Activated T-helper 1 cell treated with anti-CD3 and anti-CD28 coated beads, Interleukin-12 subunit alpha, Interleukin-12 subunit beta, Interleukin-2, Interleukin-4 antibody, amounts not matched to agents 30 ng/mL and 10 ng/mL and 1 ng/mL, durations not matched to agents 14 hours and 24 hours and 36 hours (primary cell): ENCODE data around the gene MED15. TPM values are rescaled to one million over a fixed set of nuclear protein-coding genes. Genes with fewer than 3 reads are reported as not detected.

ENCODE experiments used
- DNase-seq: peaks from one replicate; pipeline ENCODE4 v3.0.0; 2021; ENCODE audit warnings: low spot score
- H3K27ac Mint-ChIP-seq: one replicate; pipeline ENCODE4 v1.8.0; 2021; ENCODE audit warnings: mild to moderate bottlenecking, mixed read lengths
- H3K27me3 Mint-ChIP-seq: one replicate; pipeline ENCODE4 v1.8.0; 2022; ENCODE audit warnings: mild to moderate bottlenecking, moderate library complexity, mixed read lengths; ENCODE audit not compliant: insufficient read depth
- H3K36me3 Mint-ChIP-seq: one replicate; pipeline ENCODE4 v1.8.0; 2021; ENCODE audit warnings: low read depth, mixed read lengths
- H3K4me1 Mint-ChIP-seq: one replicate; pipeline ENCODE4 v1.8.0; 2021; ENCODE audit warnings: low read depth, mixed read lengths
- H3K4me3 Mint-ChIP-seq: one replicate; pipeline ENCODE4 v1.8.0; 2021; ENCODE audit warnings: mild to moderate bottlenecking, moderate library complexity, mixed read lengths
- H3K9me3 Mint-ChIP-seq: one replicate; pipeline ENCODE4 v1.8.0; 2021; ENCODE audit warnings: mixed read lengths
- intact Hi-C: fragments of 100-400 bp; cut with micrococcal nuclease; formaldehyde crosslinking; loops from one replicate; pipeline ENCODE4 v1.15.1; 2024
- total RNA-seq: library from RNA; stranded (reverse); gene quantifications from 2 replicates; pipeline ENCODE4 v1.2.3, GENCODE V29; 2022

Gene MED15
- total RNA-seq, 1 donor from 2014 or later, result 110 TPM

DNA sequence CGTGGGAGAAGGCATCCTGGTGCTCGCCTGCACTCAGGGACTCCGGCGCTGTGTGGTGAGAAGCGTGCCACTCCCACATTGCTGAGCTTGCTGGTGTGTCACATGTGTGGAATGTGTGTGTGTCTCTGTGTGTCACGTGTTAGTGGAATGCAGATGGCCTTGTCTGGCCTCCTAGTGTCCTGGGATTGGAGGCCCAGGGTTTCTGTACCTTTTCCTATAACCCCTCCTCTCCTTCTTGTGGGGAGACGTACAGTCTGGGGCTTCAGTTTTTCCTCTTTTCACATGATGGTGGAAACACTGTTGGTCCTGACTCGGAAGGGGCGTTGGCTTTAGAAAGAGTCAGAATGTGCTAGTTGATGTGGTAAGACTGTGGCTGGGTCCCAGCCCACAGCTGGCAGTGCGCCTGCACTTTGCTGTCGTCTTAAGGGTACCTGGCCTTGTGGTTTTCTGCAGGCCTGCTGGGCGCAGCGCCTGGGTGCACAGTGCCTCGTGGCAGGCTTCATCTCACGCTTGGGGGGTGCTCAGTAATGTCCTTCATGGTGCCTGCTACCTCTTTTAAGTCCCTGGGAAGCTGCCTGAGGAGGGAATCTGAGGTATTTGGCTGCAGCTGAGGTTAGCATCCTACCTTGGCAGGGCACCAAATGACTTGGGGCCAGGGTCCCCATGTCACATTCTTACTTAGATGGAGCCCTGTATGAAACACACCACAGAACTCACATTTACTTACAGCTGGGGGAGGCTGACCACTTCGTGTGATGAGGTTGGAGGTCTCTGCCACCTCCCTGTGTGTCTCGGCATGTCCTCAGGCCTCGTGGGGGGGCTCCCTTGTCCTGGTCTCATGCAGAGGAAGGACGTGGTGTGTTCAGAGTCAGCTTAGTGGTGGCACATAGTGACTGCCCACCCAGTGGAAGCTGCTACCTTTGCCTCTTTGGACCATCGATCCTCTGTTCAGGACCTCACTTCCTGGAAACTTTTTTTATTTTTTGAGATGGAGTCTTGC, 61.9 kb downstream of the MED15 start:
- intact Hi-C loops, result loop anchor here (2.0 to 10.0 kb wide), 3 partner anchors 19 to 285 kb away; partner anchors contain the start of genes PI4KA and SNAP29
- H3K27me3 Mint-ChIP-seq, result no peaks in the 10 kb centered on the region
- H3K4me1 Mint-ChIP-seq, result peaks cover 64% of the 10 kb centered on the region
- H3K4me3 Mint-ChIP-seq, result peak overlapping the region; percentile 53
- H3K9me3 Mint-ChIP-seq, result no peaks in the 10 kb centered on the region
- peak overlapping the region; percentile 69 for H3K27ac Mint-ChIP-seq
- peaks cover 61% of the 10 kb centered on the region for H3K36me3 Mint-ChIP-seq
- DNase-seq, result peak; percentile 76

DNA sequence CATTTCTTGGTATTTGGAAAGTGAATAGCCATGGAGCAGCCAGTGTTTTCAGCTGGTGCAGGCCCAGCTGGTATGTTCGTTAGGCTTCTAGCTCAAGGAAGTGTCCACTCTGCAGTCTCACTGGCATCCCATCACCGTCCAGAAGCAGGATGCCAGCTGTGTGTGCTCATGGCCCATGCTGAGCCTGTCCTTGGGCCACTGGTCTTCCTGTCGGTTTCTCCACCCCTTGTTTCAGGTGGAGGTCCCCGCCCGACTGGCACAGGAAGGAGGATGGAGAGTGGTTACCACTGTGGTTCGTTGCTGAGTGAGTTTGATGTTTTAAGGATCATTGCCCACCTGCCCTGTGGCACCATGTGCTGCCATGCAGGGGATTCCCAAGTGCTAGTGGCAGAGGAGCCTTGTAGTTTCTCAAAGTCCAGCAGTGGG, 63.7 kb downstream of the MED15 start:
- DNase-seq, result no peak
- peaks cover 52% of the 10 kb centered on the region for H3K4me1 Mint-ChIP-seq
- H3K9me3 Mint-ChIP-seq, result no peaks in the 10 kb centered on the region
- intact Hi-C loops, result loop anchor here (2.0 kb wide), 1 partner anchor 152 kb away; no protein-coding TSS in a partner anchor
- H3K4me3 Mint-ChIP-seq, result no peak overlapping the region
- H3K36me3 Mint-ChIP-seq, result peaks cover 55% of the 10 kb centered on the region
- H3K27me3 Mint-ChIP-seq, result no peaks in the 10 kb centered on the region
- H3K27ac Mint-ChIP-seq, result no peak overlapping the region

DNA sequence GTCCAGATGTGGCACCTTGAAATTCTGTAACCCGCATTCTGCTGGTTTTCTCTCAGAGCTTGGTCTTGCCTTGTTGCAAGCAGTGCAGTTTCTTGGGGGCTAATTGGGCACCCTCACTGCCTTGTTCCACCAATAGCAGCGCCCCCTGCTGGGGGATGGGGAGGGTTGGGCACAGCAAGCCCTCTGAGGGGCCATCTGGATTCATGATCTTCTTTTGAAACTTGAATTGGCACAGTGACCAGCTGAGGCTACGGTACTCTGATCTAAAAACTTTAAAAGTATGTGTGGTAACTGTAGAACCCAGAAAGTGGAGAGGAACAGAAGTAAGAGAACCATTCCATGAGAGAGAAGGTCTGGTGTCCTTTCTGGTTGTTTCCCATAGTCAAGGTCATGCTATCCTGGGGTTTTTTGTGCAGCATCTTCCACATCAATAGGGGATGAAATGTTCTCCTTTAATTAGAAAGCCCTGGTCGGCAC, 64.2 kb downstream of the MED15 start:
- intact Hi-C loops, result loop anchor here (2.0 kb wide), 1 partner anchor 153 kb away; no protein-coding TSS in a partner anchor
- Mint-ChIP-seq H3K4me3 (no peak overlapping the region), H3K27ac (no peak overlapping the region), H3K9me3 (no peaks in the 10 kb centered on the region), H3K27me3 (no peaks in the 10 kb centered on the region), H3K36me3 (peaks cover 50% of the 10 kb centered on the region), H3K4me1 (peaks cover 51% of the 10 kb centered on the region)
- DNase-seq, result no peak

DNA sequence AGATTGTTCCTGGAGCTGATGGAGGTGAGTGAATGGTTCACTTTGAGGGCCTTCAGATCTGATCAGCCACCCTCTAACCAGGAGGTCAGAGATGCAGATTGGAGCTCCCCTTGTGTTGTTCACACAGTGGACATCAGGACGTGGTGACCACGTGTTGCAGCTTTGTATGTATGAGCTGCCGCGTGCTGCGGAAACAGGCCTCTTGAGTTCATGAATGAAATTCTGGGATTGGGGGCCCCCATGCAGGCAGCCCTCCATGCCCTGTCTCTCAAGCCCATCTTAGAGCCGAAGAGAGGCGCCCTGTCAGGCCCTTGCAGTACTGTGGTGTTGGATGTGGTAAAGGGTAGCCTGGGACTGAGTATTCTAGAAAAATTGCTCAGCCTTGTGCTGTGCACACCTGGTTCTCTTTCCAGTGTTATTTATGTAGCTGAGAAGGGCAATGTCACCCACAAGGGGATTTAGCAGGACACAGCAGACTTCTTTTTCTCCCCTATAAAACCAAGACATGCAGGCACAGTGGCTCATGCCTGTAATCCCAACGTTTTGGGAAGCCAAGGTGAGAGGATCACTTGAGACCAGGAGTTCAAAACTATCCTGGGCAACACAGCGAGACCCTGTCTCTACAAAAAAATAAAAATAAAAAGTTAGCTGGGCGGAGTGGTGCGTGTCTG, 64.9 kb downstream of the MED15 start:
- intact Hi-C loops, result no loop called here
- Mint-ChIP-seq H3K9me3 (no peaks in the 10 kb centered on the region), H3K4me3 (no peak overlapping the region), H3K27me3 (no peaks in the 10 kb centered on the region), H3K4me1 (peaks cover 48% of the 10 kb centered on the region), H3K27ac (no peak overlapping the region), H3K36me3 (peaks cover 43% of the 10 kb centered on the region)
- no peak for DNase-seq

DNA sequence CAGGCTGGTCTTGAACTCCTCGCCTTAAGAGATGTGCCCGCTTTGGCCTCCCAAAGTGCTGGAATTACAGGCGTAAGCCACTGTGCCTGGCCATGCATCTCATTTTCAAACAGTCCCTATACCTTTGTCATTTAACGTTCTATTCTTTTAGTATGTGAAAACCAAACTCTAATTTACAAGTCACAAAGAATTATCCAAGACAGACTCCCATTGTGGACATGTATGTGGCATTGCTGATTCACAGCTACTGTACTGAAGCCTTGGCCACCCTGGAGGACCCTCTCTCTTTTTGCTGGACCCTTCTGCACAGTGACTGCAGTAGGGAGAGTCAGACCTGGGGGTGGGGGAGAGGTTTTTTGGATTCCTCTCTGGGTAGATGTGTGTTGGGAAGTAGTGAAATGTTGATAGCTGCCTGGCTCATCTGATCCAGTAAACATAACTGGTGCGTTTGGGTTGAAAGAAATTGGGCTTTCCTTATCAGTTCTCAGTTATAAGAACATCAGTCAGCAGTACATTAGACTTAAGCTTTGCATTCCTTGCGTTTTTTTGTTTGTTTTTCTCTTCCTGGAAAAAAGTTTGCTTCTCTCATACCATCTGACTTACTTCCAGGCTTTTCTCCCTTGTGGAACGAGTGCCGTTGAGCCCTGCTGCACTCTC, 65.9 kb downstream of the MED15 start:
- no peak for DNase-seq
- H3K27me3 Mint-ChIP-seq, result no peaks in the 10 kb centered on the region
- intact Hi-C loops, result no loop called here
- H3K4me1 Mint-ChIP-seq, result peaks cover 39% of the 10 kb centered on the region
- H3K36me3 Mint-ChIP-seq, result peaks cover 38% of the 10 kb centered on the region
- H3K9me3 Mint-ChIP-seq, result no peaks in the 10 kb centered on the region
- H3K4me3 Mint-ChIP-seq, result no peak overlapping the region
- no peak overlapping the region for H3K27ac Mint-ChIP-seq

DNA sequence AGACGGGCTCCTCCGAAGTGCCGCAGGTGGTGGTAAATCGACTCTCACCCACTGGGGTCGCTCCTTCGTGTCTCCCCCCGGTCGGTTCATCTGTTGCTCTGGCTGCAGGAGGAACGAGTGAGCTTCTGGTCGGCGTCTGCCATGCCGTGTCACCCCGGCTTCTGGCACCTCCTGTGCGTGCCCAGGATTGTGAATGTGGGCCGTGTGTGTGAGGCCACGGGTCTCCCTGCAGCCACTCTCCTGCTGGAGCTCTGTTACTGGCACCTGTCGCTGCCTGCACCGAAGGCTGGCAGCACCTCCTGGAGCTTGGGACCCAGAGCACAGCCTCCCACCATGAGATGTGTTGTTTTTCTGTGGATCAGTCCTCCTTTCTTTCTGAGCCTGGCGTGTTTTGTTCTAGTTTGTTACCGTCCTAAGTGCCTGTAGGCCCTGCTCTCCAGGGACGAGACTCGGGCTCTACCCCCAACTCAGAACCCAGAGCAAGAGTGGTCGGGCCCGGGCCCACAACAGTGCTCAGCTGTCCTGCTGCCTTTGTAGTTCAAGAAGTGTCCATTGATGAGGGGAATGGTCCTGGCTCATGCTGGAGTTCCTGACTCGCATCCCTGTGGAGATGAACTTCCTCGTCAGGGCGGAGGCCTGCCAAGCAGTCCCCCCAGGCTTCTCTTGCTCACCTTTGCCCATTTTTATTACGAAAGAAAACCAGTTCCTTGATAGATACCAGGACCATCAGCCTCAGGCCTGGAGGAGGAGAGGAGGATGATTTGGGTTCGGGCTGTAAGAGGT, 66.6 kb downstream of the MED15 start:
- Mint-ChIP-seq H3K27ac (no peak overlapping the region), H3K36me3 (peaks cover 36% of the 10 kb centered on the region), H3K27me3 (no peaks in the 10 kb centered on the region), H3K4me1 (peaks cover 32% of the 10 kb centered on the region), H3K4me3 (no peak overlapping the region), H3K9me3 (no peaks in the 10 kb centered on the region)
- DNase-seq, result no peak
- intact Hi-C loops, result no loop called here

DNA sequence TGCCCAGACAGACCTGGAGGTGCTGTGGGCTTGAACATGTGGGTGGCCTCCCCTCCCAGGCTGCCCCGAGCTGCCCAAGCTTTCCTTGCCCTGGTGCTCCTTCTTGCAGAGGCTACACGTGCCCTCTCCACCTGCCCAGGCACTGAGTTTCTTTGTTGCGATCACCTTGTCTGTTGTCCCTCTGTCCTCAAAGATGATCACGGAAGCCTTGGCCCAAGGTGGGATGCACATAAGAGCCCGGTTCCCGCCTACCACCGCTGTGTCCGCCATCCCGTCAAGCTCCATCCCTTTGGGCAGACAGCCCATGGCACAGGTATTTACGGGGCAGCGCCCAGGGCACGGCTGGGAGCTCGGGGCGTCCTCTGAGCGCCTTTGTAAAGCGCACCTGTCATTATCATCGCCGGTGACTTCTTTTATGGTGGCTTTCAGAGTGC, 67.5 kb downstream of the MED15 start:
- Mint-ChIP-seq H3K27ac (no peak overlapping the region), H3K36me3 (peaks cover 30% of the 10 kb centered on the region), H3K4me3 (no peak overlapping the region), H3K9me3 (no peaks in the 10 kb centered on the region), H3K4me1 (peaks cover 23% of the 10 kb centered on the region), H3K27me3 (no peaks in the 10 kb centered on the region)
- intact Hi-C loops, result no loop called here
- no peak for DNase-seq

DNA sequence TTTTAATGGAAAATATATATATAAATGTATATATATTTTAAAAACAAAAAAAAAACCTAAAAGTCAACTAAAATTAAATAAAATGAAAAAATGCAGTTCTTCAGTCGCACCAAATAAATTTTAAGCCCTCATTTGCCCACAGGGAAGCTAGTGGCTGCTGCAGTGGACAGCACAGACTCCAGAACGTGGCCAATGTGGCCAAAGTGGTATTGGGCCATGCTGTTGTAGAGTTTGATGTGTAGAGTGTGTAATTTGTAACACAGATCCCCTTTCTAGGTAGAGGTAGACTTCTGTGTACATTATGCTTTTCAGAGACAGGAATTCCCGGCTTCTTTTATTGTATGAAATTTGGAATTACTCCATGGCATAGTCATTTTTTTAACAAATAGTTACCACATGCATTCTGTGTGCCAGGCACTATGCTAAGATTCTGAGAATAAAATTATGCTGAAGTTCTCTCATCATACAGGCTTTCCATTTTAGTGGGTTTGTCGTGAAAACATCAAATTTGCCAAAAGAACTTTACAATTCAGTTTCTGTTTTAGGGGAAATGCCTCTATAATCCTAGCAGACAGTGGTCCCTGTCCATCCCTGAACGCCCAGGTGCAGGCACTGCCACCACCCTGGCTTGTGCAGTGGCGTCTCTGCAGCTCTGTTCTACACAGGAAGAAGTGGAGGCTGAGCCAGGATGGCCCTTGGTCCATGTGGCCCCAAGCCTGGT, 68.5 kb downstream of the MED15 start:
- Mint-ChIP-seq H3K36me3 (peaks cover 29% of the 10 kb centered on the region), H3K9me3 (no peaks in the 10 kb centered on the region), H3K27me3 (no peaks in the 10 kb centered on the region), H3K4me1 (peaks cover 21% of the 10 kb centered on the region), H3K4me3 (no peak overlapping the region), H3K27ac (peak overlapping the region; percentile 85)
- no peak for DNase-seq
- intact Hi-C loops, result no loop called here

DNA sequence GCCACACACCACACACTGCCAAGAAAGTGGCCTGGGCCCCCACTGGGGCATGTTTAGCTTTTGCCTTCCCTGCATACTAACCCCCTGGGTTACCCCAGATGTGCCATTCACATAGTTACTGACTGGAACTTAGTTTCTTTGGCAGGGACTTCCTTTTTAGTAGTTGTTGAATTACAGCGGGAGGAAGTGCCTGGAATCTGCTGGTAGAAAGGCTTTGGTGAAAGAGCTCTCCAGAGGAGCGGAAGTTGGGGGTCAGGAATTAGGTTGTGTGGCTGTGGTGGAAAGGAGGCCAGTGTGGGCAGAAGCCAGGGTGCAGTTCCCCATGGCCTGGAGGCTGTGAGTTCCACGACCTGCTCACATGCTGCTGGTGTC, 69.0 kb downstream of the MED15 start:
- peaks cover 16% of the 10 kb centered on the region for H3K4me1 Mint-ChIP-seq
- no peak for DNase-seq
- intact Hi-C loops, result no loop called here
- no peaks in the 10 kb centered on the region for H3K27me3 Mint-ChIP-seq
- H3K36me3 Mint-ChIP-seq, result peaks cover 26% of the 10 kb centered on the region
- peak overlapping the region; percentile 85 for H3K27ac Mint-ChIP-seq
- H3K4me3 Mint-ChIP-seq, result peak overlapping the region; percentile 22
- no peaks in the 10 kb centered on the region for H3K9me3 Mint-ChIP-seq

DNA sequence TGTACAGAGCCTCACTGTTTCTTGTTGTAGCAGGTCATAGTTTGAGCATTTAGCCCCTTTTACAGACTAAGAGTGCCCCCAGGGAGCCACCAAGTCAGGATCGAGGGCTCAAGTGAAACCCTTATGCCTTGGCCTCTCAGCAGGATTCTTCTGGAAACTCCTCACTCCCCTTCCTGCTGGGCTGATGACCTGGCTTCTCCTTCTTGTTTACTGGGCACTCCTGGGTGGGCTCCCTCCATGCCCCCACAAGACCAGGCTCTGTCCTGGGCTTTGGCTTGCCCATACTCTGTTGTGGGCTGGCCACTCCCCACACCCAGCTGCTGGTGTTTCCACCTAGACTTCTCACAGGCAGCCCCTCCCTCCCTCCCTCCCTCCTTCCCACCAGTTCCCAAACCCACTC, 69.6 kb downstream of the MED15 start:
- H3K4me1 Mint-ChIP-seq, result peaks cover 10% of the 10 kb centered on the region
- DNase-seq, result no peak
- no peaks in the 10 kb centered on the region for H3K27me3 Mint-ChIP-seq
- H3K27ac Mint-ChIP-seq, result peak overlapping the region; percentile 85
- peaks cover 25% of the 10 kb centered on the region for H3K36me3 Mint-ChIP-seq
- no peaks in the 10 kb centered on the region for H3K9me3 Mint-ChIP-seq
- intact Hi-C loops, result no loop called here
- no peak overlapping the region for H3K4me3 Mint-ChIP-seq

DNA sequence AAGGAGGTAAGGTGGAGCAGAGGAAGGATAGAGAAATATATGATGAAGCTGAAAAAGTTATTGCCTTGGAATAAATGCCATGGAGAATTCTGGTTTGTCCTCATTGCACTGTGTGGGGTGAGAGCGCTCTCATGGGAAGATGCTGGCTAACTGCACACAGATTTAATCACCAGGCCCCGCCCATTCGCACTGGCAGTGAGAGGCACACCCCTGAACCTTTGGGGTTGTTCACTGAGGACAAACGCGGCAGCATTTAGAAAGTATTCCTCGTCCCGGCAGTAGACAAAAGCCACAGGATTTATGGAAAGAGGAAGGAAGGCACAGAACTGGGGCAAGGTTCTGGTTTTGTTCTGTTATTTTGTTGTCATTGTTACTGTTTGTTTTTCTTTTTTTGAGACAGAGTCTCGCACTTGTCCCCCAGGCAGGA, 70.2 kb downstream of the MED15 start:
- Mint-ChIP-seq H3K4me3 (no peak overlapping the region), H3K27me3 (no peaks in the 10 kb centered on the region), H3K4me1 (peaks cover 8% of the 10 kb centered on the region), H3K9me3 (no peaks in the 10 kb centered on the region), H3K36me3 (peaks cover 23% of the 10 kb centered on the region), H3K27ac (peak overlapping the region; percentile 40)
- DNase-seq, result no peak
- intact Hi-C loops, result no loop called here
